SK-N-SH (cell line): ENCODE measurements around the gene ADCY9. TPM values are rescaled to one million over a fixed set of nuclear protein-coding genes. Genes with fewer than 3 reads are reported as not detected.

Experiments
- CTCF ChIA-PET: fragments of 300-600, 350-600 bp; formaldehyde crosslinking; extraction: SDS; loops from one replicate; lab custom pipeline; 2021; lab: Yijun Ruan, JAX
- POLR2A ChIA-PET: fragments of 350-600 bp; sonication (Branson Sonifier 250); formaldehyde crosslinking; extraction: SDS; loops from one replicate; lab custom pipeline; 2020; ENCODE audit warnings: antibody characterized with exemption, inconsistent platforms; lab: Yijun Ruan, JAX
- DNase-seq: peaks from one replicate; pipeline ENCODE4 v3.0.0; 2012
- H2AFZ ChIP-seq: fragments of 200-600 bp; sonication (generic); 2 replicates; pipeline ENCODE4 v1.8.1; 2016; ENCODE audit warnings: antibody characterized with exemption, mild to moderate bottlenecking, low read depth
- H3F3A ChIP-seq: fragments of 200-600 bp; sonication (generic); replicated peaks from 2 replicates; pipeline ENCODE3; 2016; ENCODE audit warnings: antibody characterized with exemption, mild to moderate bottlenecking; ENCODE audit not compliant: insufficient read depth
- H3K27ac ChIP-seq, 2 experiments: fragments of 200-500 bp in 1 of 2; fragments of 200-600 bp in 1 of 2; sonication (Bioruptor generic) in 1 of 2; sonication (generic), shearing (Covaris generic) in 1 of 2; 2 replicates each; pipeline versions ENCODE4 v1.5.1 to v1.6.1; 2014 to 2016; ENCODE audit warnings: low read depth in 2 of 2, inconsistent platforms in 1 of 2, low read length in 1 of 2, mild to moderate bottlenecking in 1 of 2, mixed read lengths in 1 of 2
- H3K27me3 ChIP-seq: fragments of 200-600 bp; sonication (generic), shearing (Covaris generic); 2 replicates; pipeline ENCODE4 v1.6.1; 2016; ENCODE audit warnings: mixed run types; ENCODE audit not compliant: insufficient read depth
- H3K36me3 ChIP-seq, 2 experiments: fragments of 200-500 bp in 1 of 2; fragments of 200-600 bp in 1 of 2; sonication (Bioruptor generic) in 1 of 2; sonication (generic) in 1 of 2; replicated peaks in 1 of 2; 2 replicates each; pipeline versions ENCODE3 to v1.5.1; 2014 to 2016; ENCODE audit warnings: low read length in 1 of 2, mild to moderate bottlenecking in 1 of 2; ENCODE audit not compliant: insufficient read depth in 2 of 2, control insufficient read depth in 1 of 2
- H3K4me1 ChIP-seq, 2 experiments: fragments of 200-500 bp in 1 of 2; fragments of 200-600 bp in 1 of 2; sonication (Bioruptor generic) in 1 of 2; sonication (generic), shearing (Covaris generic) in 1 of 2; 2 replicates each; pipeline versions ENCODE4 v1.5.1 to v1.6.1; 2014 to 2016; ENCODE audit warnings: low read depth in 1 of 2, low read length in 1 of 2, mixed run types in 1 of 2; ENCODE audit not compliant: insufficient read depth in 2 of 2, control insufficient read depth in 1 of 2
- H3K4me2 ChIP-seq: fragments of 200-600 bp; sonication (generic), shearing (Covaris generic); 2 replicates; pipeline ENCODE4 v1.6.1; 2017; ENCODE audit warnings: mixed run types
- H3K4me3 ChIP-seq, 2 experiments: fragments of 200-500 bp in 1 of 2; fragments of 200-600 bp in 1 of 2; sonication (Bioruptor generic) in 1 of 2; sonication (generic), shearing (Covaris generic) in 1 of 2; 2 replicates each; pipeline versions ENCODE4 v1.5.1 to v1.8.1; 2014 to 2016; ENCODE audit warnings: low read depth in 2 of 2, inconsistent platforms in 1 of 2, low read length in 1 of 2, mild to moderate bottlenecking in 1 of 2, mixed read lengths in 1 of 2, moderate library complexity in 1 of 2
- H3K79me2 ChIP-seq: fragments of 200-600 bp; sonication (generic); 2 replicates; pipeline ENCODE4 v1.8.1; 2017; ENCODE audit warnings: mild to moderate bottlenecking; ENCODE audit not compliant: insufficient read depth
- H3K9ac ChIP-seq: fragments of 200-600 bp; sonication (generic); 2 replicates; pipeline ENCODE4 v1.6.1; 2017; ENCODE audit warnings: mixed run types
- H3K9me2 ChIP-seq: fragments of 200-600 bp; sonication (generic); 2 replicates; pipeline ENCODE4 v1.6.1; 2017; ENCODE audit warnings: mixed run types
- H3K9me3 ChIP-seq: fragments of 200-600 bp; sonication (generic); 2 replicates; pipeline ENCODE4 v1.6.1; 2017; ENCODE audit warnings: mixed run types, mild to moderate bottlenecking, moderate library complexity
- H4K20me1 ChIP-seq: fragments of 200-600 bp; sonication (generic); 2 replicates; pipeline ENCODE4 v1.6.1; 2017; ENCODE audit warnings: mild to moderate bottlenecking, mixed run types; ENCODE audit not compliant: insufficient read depth
- CHD2 ChIP-seq: fragments of 150-350 bp; IDR thresholded peaks from 2 replicates; pipeline ENCODE4 v1.6.1; 2018; ENCODE audit warnings: low read length; ENCODE audit not compliant: partially characterized antibody
- ELF1 ChIP-seq: IDR thresholded peaks from 2 replicates; pipeline ENCODE4 v1.4.0; 2012
- FOXM1 ChIP-seq: IDR thresholded peaks from 2 replicates; pipeline ENCODE4 v1.4.0; 2012; ENCODE audit warnings: low read depth, mild to moderate bottlenecking
- IRF3 ChIP-seq: fragments of 150-350 bp; IDR thresholded peaks from 2 replicates; pipeline ENCODE4 v1.6.1; 2016; ENCODE audit warnings: mild to moderate bottlenecking, low read depth, low read length
- MEF2A ChIP-seq: IDR thresholded peaks from 2 replicates; pipeline ENCODE4 v1.4.0; 2012; ENCODE audit warnings: low read depth, borderline replicate concordance
- MXI1 ChIP-seq: IDR thresholded peaks from 2 replicates; pipeline ENCODE4 v1.6.1; 2012; ENCODE audit warnings: mild to moderate bottlenecking, low read depth, low read length, improper control_type of control experiment
- NRF1 ChIP-seq: IDR thresholded peaks from 2 replicates; pipeline ENCODE4 v1.6.1; 2012; ENCODE audit warnings: low read depth, mild to moderate bottlenecking, low read length
- RCOR1 ChIP-seq: fragments of 150-350 bp; IDR thresholded peaks from 2 replicates; pipeline ENCODE4 v1.6.1; 2017; ENCODE audit warnings: antibody characterized with exemption, low read length
- REST ChIP-seq: IDR thresholded peaks from 2 replicates; pipeline ENCODE4 v1.6.1; 2012; ENCODE audit warnings: mild to moderate bottlenecking, low read depth, low read length, moderate library complexity
- RFX5 ChIP-seq: IDR thresholded peaks from 2 replicates; pipeline ENCODE4 v1.6.1; 2012; ENCODE audit warnings: mild to moderate bottlenecking, improper control_type of control experiment, low read length
- RXRA ChIP-seq: IDR thresholded peaks from 2 replicates; pipeline ENCODE4 v1.4.0; 2012; ENCODE audit warnings: low read depth, mild to moderate bottlenecking, borderline replicate concordance
- TAF1 ChIP-seq: IDR thresholded peaks from 2 replicates; pipeline ENCODE4 v1.6.1; 2012; ENCODE audit warnings: low read depth, mild to moderate bottlenecking, low read length, moderate library complexity, borderline replicate concordance
- USF1 ChIP-seq: IDR thresholded peaks from 2 replicates; pipeline ENCODE4 v1.4.0; 2012; ENCODE audit warnings: low read depth, borderline replicate concordance
- YY1 ChIP-seq: IDR thresholded peaks from 2 replicates; pipeline ENCODE4 v1.4.0; 2012; ENCODE audit warnings: low read depth, mild to moderate bottlenecking
- WGBS: methylation state at CpG from one replicate; pipeline ENCODE4 v1.1.6; 2017; ENCODE audit warnings: low lambda C conversion rate; 5-methylcytosine and 5-hydroxymethylcytosine counted together
- polyA plus RNA-seq, 3 experiments: library from polyadenylated mRNA; depleted of rRNA; stranded (reverse); fragments of >200 nt; gene quantifications; 2 replicates each; pipeline ENCODE4 v1.2.3, GENCODE V29; 2012
- TF ChIP-seq, protein P1 (sequence below): IDR thresholded peaks from 2 replicates; pipeline ENCODE4 v1.4.0; 2012; ENCODE audit warnings: low read depth, borderline replicate concordance
- TF ChIP-seq, protein P2 (sequence below): IDR thresholded peaks from 2 replicates; pipeline ENCODE4 v1.4.0; 2012; ENCODE audit warnings: low read depth
- TF ChIP-seq, protein P3 (sequence below): fragments of 200-600 bp; sonication (generic); IDR thresholded peaks from 2 replicates; pipeline ENCODE4 v1.6.1; 2017; ENCODE audit warnings: antibody characterized with exemption, mild to moderate bottlenecking, moderate library complexity

The ADCY9 gene
- polyA plus RNA-seq, 1 of the 3 experiments (the other 2 are of a cell fraction), result 5.2 TPM

DNA sequence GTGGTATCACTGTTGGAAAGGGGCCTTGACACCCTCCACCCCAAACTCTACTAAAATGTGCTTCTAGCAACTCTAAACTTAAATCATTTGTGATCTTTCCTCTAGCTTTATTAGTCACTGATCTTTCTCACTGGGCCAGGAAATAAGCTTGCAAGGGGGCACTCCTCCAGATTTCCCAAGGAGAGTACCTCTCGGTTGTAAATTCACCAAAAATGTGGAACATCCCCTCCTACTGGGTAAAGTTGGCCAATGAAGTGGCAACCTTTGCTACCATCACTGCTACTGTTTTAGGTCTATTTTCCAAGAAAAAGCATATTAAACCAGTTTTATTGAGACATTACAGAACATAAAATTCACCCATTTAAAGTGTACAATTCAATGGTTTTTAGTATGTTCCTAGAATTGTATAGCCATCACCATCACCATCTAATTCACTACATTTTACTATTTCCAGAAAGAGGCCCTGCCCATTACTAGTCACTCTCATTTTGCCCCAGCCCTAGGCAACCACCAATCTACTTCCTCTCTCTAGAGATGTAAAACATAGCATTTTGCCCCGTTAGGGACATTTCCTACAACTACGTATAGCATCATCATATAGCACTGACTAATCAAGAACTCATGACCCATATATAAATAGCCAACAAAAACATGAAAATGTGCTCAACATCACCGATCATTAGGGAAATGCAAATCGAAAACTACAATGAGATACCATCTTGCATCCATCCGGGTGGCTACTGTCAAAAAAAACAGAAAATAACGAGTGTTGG is 44.6 kb upstream of the ADCY9 start:
- H3K9me3 ChIP-seq, result no peaks in the 10 kb centered on the region
- ChIA-PET POLR2A (no interaction called here), CTCF (no interaction called here)
- H2AFZ ChIP-seq, result no peak overlapping the region
- no peak for DNase-seq
- H3F3A ChIP-seq, result no peaks in the 10 kb centered on the region
- no peak overlapping the region for H3K27ac ChIP-seq
- no peaks in the 10 kb centered on the region for H3K36me3 ChIP-seq
- H3K9ac ChIP-seq, result no peak overlapping the region
- no peak overlapping the region for H3K4me2 ChIP-seq
- H3K79me2 ChIP-seq, result no peaks in the 10 kb centered on the region
- WGBS, result 62% methylated on average over 7 of the region's 7 CpGs
- no peaks in the 10 kb centered on the region for H3K27me3 ChIP-seq
- no peak overlapping the region for H3K4me3 ChIP-seq
- no peaks in the 10 kb centered on the region for H3K9me2 ChIP-seq
- H3K4me1 ChIP-seq, result no peaks in the 10 kb centered on the region
- no peak for TF ChIP-seq ELF1
- no peak for TF ChIP-seq IRF3
- TF ChIP-seq USF1, result no peak
- TF ChIP-seq RFX5, result no peak
- no peak for TF ChIP-seq RXRA
- no peak for TF ChIP-seq CHD2
- no peak for TF ChIP-seq FOXM1
- no peak for TF ChIP-seq NRF1
- no peak for TF ChIP-seq MEF2A
- no peak for TF ChIP-seq TAF1
- no peak for TF ChIP-seq REST
- TF ChIP-seq, protein P1, sequence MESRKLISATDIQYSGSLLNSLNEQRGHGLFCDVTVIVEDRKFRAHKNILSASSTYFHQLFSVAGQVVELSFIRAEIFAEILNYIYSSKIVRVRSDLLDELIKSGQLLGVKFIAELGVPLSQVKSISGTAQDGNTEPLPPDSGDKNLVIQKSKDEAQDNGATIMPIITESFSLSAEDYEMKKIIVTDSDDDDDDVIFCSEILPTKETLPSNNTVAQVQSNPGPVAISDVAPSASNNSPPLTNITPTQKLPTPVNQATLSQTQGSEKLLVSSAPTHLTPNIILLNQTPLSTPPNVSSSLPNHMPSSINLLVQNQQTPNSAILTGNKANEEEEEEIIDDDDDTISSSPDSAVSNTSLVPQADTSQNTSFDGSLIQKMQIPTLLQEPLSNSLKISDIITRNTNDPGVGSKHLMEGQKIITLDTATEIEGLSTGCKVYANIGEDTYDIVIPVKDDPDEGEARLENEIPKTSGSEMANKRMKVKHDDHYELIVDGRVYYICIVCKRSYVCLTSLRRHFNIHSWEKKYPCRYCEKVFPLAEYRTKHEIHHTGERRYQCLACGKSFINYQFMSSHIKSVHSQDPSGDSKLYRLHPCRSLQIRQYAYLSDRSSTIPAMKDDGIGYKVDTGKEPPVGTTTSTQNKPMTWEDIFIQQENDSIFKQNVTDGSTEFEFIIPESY, result no peak
- TF ChIP-seq, protein P2, sequence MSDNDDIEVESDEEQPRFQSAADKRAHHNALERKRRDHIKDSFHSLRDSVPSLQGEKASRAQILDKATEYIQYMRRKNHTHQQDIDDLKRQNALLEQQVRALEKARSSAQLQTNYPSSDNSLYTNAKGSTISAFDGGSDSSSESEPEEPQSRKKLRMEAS, result no peak
- TF ChIP-seq YY1, result no peak
- TF ChIP-seq, protein P3, sequence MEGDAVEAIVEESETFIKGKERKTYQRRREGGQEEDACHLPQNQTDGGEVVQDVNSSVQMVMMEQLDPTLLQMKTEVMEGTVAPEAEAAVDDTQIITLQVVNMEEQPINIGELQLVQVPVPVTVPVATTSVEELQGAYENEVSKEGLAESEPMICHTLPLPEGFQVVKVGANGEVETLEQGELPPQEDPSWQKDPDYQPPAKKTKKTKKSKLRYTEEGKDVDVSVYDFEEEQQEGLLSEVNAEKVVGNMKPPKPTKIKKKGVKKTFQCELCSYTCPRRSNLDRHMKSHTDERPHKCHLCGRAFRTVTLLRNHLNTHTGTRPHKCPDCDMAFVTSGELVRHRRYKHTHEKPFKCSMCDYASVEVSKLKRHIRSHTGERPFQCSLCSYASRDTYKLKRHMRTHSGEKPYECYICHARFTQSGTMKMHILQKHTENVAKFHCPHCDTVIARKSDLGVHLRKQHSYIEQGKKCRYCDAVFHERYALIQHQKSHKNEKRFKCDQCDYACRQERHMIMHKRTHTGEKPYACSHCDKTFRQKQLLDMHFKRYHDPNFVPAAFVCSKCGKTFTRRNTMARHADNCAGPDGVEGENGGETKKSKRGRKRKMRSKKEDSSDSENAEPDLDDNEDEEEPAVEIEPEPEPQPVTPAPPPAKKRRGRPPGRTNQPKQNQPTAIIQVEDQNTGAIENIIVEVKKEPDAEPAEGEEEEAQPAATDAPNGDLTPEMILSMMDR, result no peak; the same call in 1 of the 2 replicates
- no peak for TF ChIP-seq MXI1
- no peak for TF ChIP-seq RCOR1
- no peaks in the 10 kb centered on the region for H4K20me1 ChIP-seq
